CD4-positive, alpha-beta memory T cell (primary cell): ENCODE results near the gene NMRAL1. TPM values are rescaled to one million over a fixed set of nuclear protein-coding genes. Genes with fewer than 3 reads are reported as not detected.
A peak's percentile ranks its signal among the peaks of the same experiment; 100 is the strongest.

Source experiments
- CTCF ChIA-PET: fragments of 350-600 bp; sonication (Branson Sonifier 250); formaldehyde crosslinking; loops from one replicate; lab custom pipeline; 2021; ENCODE audit warnings: inconsistent platforms; ENCODE audit not compliant: partially characterized antibody; lab: Charles Lee
- POLR2A ChIA-PET: fragments of 350-600 bp; sonication (Branson Sonifier 250); formaldehyde crosslinking; loops from one replicate; lab custom pipeline; 2021; ENCODE audit not compliant: partially characterized antibody; lab: Charles Lee
- DNase-seq, 5 donors: peaks; one replicate each; pipeline versions ENCODE4 v3.0.0 to v3.0.0-alpha.2; 2020 to 2022; ENCODE audit warnings: mixed read lengths in 1 of 5
- H3K27ac ChIP-seq: one replicate; pipeline ENCODE4 v1.7.0; 2013; ENCODE audit warnings: low read depth, low read length
- H3K27me3 ChIP-seq: 2 replicates; pipeline ENCODE4 v1.7.0; 2013; ENCODE audit warnings: mild to moderate bottlenecking, low read length, moderate library complexity; ENCODE audit not compliant: insufficient read depth
- H3K36me3 ChIP-seq: 2 replicates; pipeline ENCODE4 v1.7.0; 2013; ENCODE audit warnings: mild to moderate bottlenecking, low read length, moderate library complexity; ENCODE audit not compliant: insufficient read depth
- H3K4me1 ChIP-seq: 2 replicates; pipeline ENCODE4 v1.7.0; 2013; ENCODE audit warnings: mild to moderate bottlenecking, low read length, moderate library complexity; ENCODE audit not compliant: insufficient read depth
- H3K4me3 ChIP-seq, 2 donors: one replicate each; pipeline ENCODE4 v1.7.0; 2013; ENCODE audit warnings: low read length in 2 of 2, mild to moderate bottlenecking in 1 of 2
- H3K9me3 ChIP-seq, 2 donors: one replicate each; pipeline ENCODE4 v1.7.0; 2013; ENCODE audit warnings: low read length in 2 of 2, control low read depth in 1 of 2; ENCODE audit not compliant: control insufficient read depth in 1 of 2
- H3K27ac Mint-ChIP-seq, 7 donors: one replicate each; pipeline ENCODE4 v1.8.0; 2020 to 2021; ENCODE audit warnings: mixed read lengths in 7 of 7, mild to moderate bottlenecking in 6 of 7, inconsistent platforms in 3 of 7, moderate library complexity in 3 of 7
- H3K27me3 Mint-ChIP-seq, 2 donors: one replicate each; pipeline ENCODE4 v1.8.0; 2020 to 2021; ENCODE audit warnings: mixed read lengths in 2 of 2
- H3K36me3 Mint-ChIP-seq, 2 donors: one replicate each; pipeline ENCODE4 v1.8.0; 2020 to 2021; ENCODE audit warnings: mixed read lengths in 2 of 2, inconsistent platforms in 1 of 2, mild to moderate bottlenecking in 1 of 2
- H3K4me1 Mint-ChIP-seq, 4 donors: one replicate each; pipeline ENCODE4 v1.8.0; 2020 to 2021; ENCODE audit warnings: mixed read lengths in 4 of 4, mild to moderate bottlenecking in 1 of 4
- H3K4me3 Mint-ChIP-seq, 8 donors: one replicate each; pipeline ENCODE4 v1.8.0; 2020 to 2021; ENCODE audit warnings: mixed read lengths in 8 of 8, mild to moderate bottlenecking in 7 of 8, moderate library complexity in 6 of 8, inconsistent platforms in 3 of 8
- H3K9me3 Mint-ChIP-seq, 8 donors: one replicate each; pipeline ENCODE4 v1.8.0; 2020 to 2021; ENCODE audit warnings: mixed read lengths in 8 of 8, mild to moderate bottlenecking in 5 of 8, inconsistent platforms in 3 of 8, moderate library complexity in 1 of 8
- intact Hi-C: fragments of 100-400 bp; cut with micrococcal nuclease; formaldehyde crosslinking; loops from one replicate; pipeline ENCODE4 v1.15.1; 2023
- polyA plus RNA-seq, 2 donors: library from polyadenylated mRNA; unstranded; fragments of 300-500 nt; fragmentation: Illumina TruSeq; gene quantifications; one replicate each; pipeline ENCODE4 v1.2.3, GENCODE V29; 2021
- total RNA-seq, 2 experiments: library from RNA; stranded (reverse); gene quantifications; one replicate each; pipeline ENCODE4 v1.2.3, GENCODE V29; 2021

The NMRAL1 gene
- total and polyA plus RNA-seq, 4 experiments from 2014 or later = 55.1 to 65.7 (median 61.7) TPM

DNA sequence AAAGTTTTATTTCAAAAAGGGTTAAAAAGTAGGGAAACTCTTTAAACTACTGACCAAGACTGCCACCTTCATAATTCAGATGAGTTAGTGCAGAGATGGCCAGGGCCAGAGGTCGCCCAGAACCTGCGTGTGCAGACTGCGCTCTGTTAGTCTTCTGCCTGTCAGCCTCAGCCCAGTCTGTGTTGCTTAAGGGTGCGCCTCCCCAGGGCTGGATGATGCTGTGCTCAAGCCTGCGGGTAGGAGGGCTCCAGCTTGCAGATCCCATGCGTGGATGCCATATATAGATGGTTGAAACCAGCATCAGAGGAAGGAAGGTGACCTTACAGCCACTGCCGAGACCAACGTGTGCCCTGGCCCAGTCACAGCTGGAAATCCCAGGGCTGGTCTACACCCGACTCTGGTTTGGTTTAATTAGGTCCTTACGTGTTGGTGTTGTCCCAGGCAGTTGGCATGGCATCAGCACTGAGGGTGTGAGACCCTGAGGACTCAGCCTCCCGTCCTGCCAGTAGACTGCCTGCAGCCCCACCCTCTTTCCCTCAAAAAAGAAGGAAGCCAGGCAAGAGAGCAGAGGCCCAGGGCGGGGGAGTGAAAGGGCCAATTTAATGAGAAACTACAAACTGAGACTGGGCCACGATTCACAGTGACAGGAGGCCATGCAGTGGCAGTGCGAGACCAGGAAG is 36.5 kb upstream of the NMRAL1 start:
- H3K27me3 ChIP-seq = no peaks in the 10 kb centered on the region
- Mint-ChIP-seq H3K36me3 (peaks cover 42 to 72% of the 10 kb centered on the region in 2 donors), H3K4me1 (peaks cover 39 to 77% (median 55%) of the 10 kb centered on the region in 4 donors), H3K4me3 (no peak overlapping the region), H3K9me3 (no peaks in the 10 kb centered on the region), H3K27ac (peak overlapping the region; percentile 60 to 91 (median 82)), H3K27me3 (no peaks in the 10 kb centered on the region)
- H3K27ac ChIP-seq = no peak overlapping the region
- H3K36me3 ChIP-seq = peaks cover 58% of the 10 kb centered on the region
- H3K4me1 ChIP-seq = peaks cover 52% of the 10 kb centered on the region
- intact Hi-C loops = no loop called here
- CTCF ChIA-PET = interaction anchor here (2.0 to 13.3 kb wide), 3 partner anchors 26 to 38 kb away, joined by 5 to 343 read pairs (median 203); partner anchors contain the start of genes HMOX2 and NMRAL1
- DNase-seq = no peak
- no peaks in the 10 kb centered on the region for H3K9me3 ChIP-seq
- POLR2A ChIA-PET = interaction anchor here (1.2 to 1.6 kb wide), 2 partner anchors 9 to 35 kb away, joined by 3 to 6 read pairs; partner anchors contain the start of gene HMOX2
- no peak overlapping the region for H3K4me3 ChIP-seq

DNA sequence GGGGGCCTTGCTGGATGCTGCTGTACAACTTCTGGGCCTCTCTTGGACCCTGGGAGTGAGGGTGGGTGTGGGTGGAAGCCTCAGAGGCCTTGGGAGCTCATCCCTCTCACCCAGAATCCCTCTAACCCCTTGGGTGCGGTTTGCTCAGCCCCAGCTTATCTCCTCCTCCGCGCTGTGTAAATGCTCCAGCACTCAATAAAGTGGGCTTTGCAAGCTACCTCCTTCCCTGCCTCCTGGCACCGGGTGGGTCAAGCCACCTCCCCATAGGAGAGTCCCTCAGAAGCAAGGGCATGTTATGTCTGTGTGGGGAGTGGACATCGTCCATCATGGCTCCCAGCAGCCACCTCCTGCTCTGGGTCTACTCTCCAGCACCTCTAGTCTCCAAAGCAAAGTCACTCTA is 35.7 kb upstream of the NMRAL1 start:
- Histone ChIP-seq H3K36me3 (peaks cover 58% of the 10 kb centered on the region), H3K27ac (no peak overlapping the region), H3K4me3 (no peak overlapping the region), H3K4me1 (peaks cover 52% of the 10 kb centered on the region), H3K27me3 (no peaks in the 10 kb centered on the region), H3K9me3 (no peaks in the 10 kb centered on the region)
- peaks cover 42 to 74% of the 10 kb centered on the region in 2 donors for H3K36me3 Mint-ChIP-seq
- H3K4me1 Mint-ChIP-seq = peaks cover 39 to 77% (median 56%) of the 10 kb centered on the region in 4 donors
- no peaks in the 10 kb centered on the region for H3K27me3 Mint-ChIP-seq
- ChIA-PET POLR2A (interaction anchor here (1.2 to 1.6 kb wide), 3 partner anchors 9 to 34 kb away, joined by 3 to 6 read pairs (median 5); partner anchors contain the start of gene HMOX2), CTCF (interaction anchor here (1.0 to 13.3 kb wide), 3 partner anchors 26 to 75 kb away, joined by 3 to 343 read pairs (median 203); partner anchors contain the start of genes HMOX2 and NMRAL1)
- intact Hi-C loops = no loop called here
- H3K27ac Mint-ChIP-seq = peak overlapping the region in 6 of 7 donors; percentile 75 to 85 (median 80)
- no peaks in the 10 kb centered on the region for H3K9me3 Mint-ChIP-seq
- DNase-seq = no peak
- H3K4me3 Mint-ChIP-seq = peak overlapping the region in 3 of 8 donors; percentile 13 to 30 (median 27)

DNA sequence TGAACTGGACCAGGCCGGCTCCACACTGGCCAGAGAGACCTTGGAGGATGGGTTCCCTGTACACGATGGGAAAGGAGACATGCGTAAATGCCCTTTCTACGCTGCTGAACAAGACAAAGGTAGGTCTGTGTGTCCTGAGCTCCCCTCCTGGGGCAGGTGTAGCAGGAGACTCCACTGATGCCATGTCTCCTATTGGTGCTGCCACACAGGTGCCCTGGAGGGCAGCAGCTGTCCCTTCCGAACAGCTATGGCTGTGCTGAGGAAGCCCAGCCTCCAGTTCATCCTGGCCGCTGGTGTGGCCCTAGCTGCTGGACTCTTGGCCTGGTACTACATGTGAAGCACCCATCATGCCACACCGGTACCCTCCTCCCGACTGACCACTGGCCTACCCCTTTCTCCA is 35.0 kb upstream of the NMRAL1 start:
- Histone ChIP-seq H3K27ac (no peak overlapping the region), H3K27me3 (no peaks in the 10 kb centered on the region), H3K9me3 (no peaks in the 10 kb centered on the region), H3K36me3 (peaks cover 58% of the 10 kb centered on the region), H3K4me3 (no peak overlapping the region), H3K4me1 (peaks cover 52% of the 10 kb centered on the region)
- no peak overlapping the region for H3K4me3 Mint-ChIP-seq
- no peak for DNase-seq
- peak overlapping the region in 6 of 7 donors; percentile 22 to 75 (median 66) for H3K27ac Mint-ChIP-seq
- ChIA-PET CTCF (interaction anchor here (1.0 to 13.3 kb wide), 3 partner anchors 25 to 76 kb away, joined by 3 to 343 read pairs (median 203); partner anchors contain the start of genes HMOX2 and NMRAL1), POLR2A (interaction anchor here (1.3 to 1.6 kb wide), 2 partner anchors 15 to 33 kb away, joined by 5 to 6 read pairs; partner anchors contain the start of gene HMOX2)
- no peaks in the 10 kb centered on the region for H3K9me3 Mint-ChIP-seq
- peaks cover 42 to 74% of the 10 kb centered on the region in 2 donors for H3K36me3 Mint-ChIP-seq
- peaks cover 38 to 76% (median 54%) of the 10 kb centered on the region in 4 donors for H3K4me1 Mint-ChIP-seq
- intact Hi-C loops = no loop called here
- no peaks in the 10 kb centered on the region for H3K27me3 Mint-ChIP-seq

DNA sequence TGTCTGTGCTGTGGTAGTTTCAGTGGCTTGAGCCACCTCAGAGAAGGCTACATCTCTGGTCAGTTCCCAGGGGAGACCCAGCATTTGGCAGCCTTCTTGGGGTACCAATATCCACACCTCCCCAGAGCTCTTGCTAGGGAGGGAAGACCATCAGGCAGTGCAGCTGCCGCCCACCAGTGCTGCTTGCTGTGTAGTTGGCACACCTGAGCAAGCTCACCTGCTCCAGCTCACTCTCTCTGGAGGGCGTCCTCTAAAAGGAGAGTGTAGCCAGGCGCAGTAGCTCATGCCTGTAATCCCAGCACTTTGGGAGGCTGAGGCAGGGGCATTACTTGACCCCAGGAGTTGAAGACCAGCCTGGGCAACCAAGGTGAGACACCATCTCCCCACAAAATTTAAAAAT is 34.4 kb upstream of the NMRAL1 start:
- H3K9me3 ChIP-seq = no peaks in the 10 kb centered on the region
- Mint-ChIP-seq H3K4me1 (peaks cover 36 to 74% (median 53%) of the 10 kb centered on the region in 4 donors), H3K36me3 (peaks cover 44 to 74% of the 10 kb centered on the region in 2 donors), H3K9me3 (no peaks in the 10 kb centered on the region), H3K27ac (peak overlapping the region in 4 of 7 donors; percentile 61 to 72 (median 66)), H3K4me3 (no peak overlapping the region), H3K27me3 (no peaks in the 10 kb centered on the region)
- no peak overlapping the region for H3K4me3 ChIP-seq
- peaks cover 58% of the 10 kb centered on the region for H3K36me3 ChIP-seq
- H3K27me3 ChIP-seq = no peaks in the 10 kb centered on the region
- CTCF ChIA-PET = interaction anchor here (1.1 to 13.3 kb wide), 7 partner anchors 23 to 106 kb away, joined by 3 to 343 read pairs (median 3); partner anchors contain the start of genes HMOX2 and NMRAL1
- DNase-seq = no peak
- peaks cover 52% of the 10 kb centered on the region for H3K4me1 ChIP-seq
- intact Hi-C loops = no loop called here
- H3K27ac ChIP-seq = no peak overlapping the region
- POLR2A ChIA-PET = interaction anchor here (1.2 to 11.8 kb wide), 4 partner anchors 14 to 32 kb away, joined by 4 to 247 read pairs (median 78); partner anchors contain the start of genes CDIP1, HMOX2 and NMRAL1

DNA sequence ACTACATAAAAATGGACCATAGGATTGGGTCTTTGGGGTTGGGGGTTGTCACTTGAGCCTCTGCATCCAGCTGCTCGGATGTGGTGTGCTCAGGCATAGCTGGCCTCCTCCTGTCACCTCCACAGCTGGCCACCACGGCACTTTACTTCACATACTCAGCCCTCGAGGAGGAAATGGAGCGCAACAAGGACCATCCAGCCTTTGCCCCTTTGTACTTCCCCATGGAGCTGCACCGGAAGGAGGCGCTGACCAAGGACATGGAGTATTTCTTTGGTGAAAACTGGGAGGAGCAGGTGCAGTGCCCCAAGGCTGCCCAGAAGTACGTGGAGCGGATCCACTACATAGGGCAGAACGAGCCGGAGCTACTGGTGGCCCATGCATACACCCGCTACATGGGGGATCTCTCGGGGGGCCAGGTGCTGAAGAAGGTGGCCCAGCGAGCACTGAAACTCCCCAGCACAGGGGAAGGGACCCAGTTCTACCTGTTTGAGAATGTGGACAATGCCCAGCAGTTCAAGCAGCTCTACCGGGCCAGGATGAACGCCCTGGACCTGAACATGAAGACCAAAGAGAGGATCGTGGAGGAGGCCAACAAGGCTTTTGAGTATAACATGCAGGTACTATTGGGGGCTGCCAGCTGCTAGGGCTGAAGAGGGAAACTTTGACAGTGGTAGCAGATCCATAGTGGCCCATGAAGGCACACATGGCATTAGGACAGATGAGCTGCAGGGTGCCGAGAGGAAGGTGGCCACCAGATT is 33.3 kb upstream of the NMRAL1 start:
- POLR2A ChIA-PET = interaction anchor here (0.8 to 11.8 kb wide), 10 partner anchors 20 to 108 kb away, joined by 3 to 247 read pairs (median 5); partner anchors contain the start of genes CDIP1, HMOX2 and NMRAL1
- intact Hi-C loops = no loop called here
- H3K4me1 Mint-ChIP-seq = peaks cover 40 to 76% (median 57%) of the 10 kb centered on the region in 4 donors
- no peaks in the 10 kb centered on the region for H3K9me3 Mint-ChIP-seq
- peak overlapping the region in 1 of 8 donors; percentile 38 for H3K4me3 Mint-ChIP-seq
- Histone ChIP-seq H3K4me1 (peaks cover 56% of the 10 kb centered on the region), H3K36me3 (peaks cover 57% of the 10 kb centered on the region), H3K27me3 (no peaks in the 10 kb centered on the region), H3K9me3 (no peaks in the 10 kb centered on the region), H3K4me3 (no peak overlapping the region), H3K27ac (peak overlapping the region; percentile 77)
- DNase-seq = no peak
- H3K36me3 Mint-ChIP-seq = peaks cover 49 to 69% of the 10 kb centered on the region in 2 donors
- H3K27me3 Mint-ChIP-seq = no peaks in the 10 kb centered on the region
- H3K27ac Mint-ChIP-seq = peak overlapping the region; percentile 85 to 100 (median 99)
- CTCF ChIA-PET = interaction anchor here (0.6 to 13.3 kb wide), 20 partner anchors 9 to 116 kb away, joined by 3 to 343 read pairs (median 4); partner anchors contain the start of genes C16orf96, CDIP1, HMOX2 and MGRN1

- H3K27ac ChIP-seq = peak overlapping the region; percentile 77
- H3K27me3 ChIP-seq = no peaks in the 10 kb centered on the region
- H3K4me3 Mint-ChIP-seq = peak overlapping the region; percentile 49 to 94 (median 80)
- intact Hi-C loops = loop anchor here (1.0 kb wide), 5 partner anchors 30 to 450 kb away; partner anchors contain the start of genes HMOX2 and MGRN1
- peaks cover 67% of the 10 kb centered on the region for H3K4me1 ChIP-seq
- H3K4me1 Mint-ChIP-seq = peaks cover 40 to 77% (median 60%) of the 10 kb centered on the region in 4 donors
- H3K36me3 ChIP-seq = peaks cover 44% of the 10 kb centered on the region
- H3K9me3 ChIP-seq = no peaks in the 10 kb centered on the region
- CTCF ChIA-PET = interaction anchor here (0.6 to 13.3 kb wide), 20 partner anchors 8 to 254 kb away, joined by 3 to 343 read pairs (median 6); partner anchors contain the start of genes C16orf96, CORO7, HMOX2 and MGRN1
- peak overlapping the region; percentile 96 to 100 (median 99) for H3K27ac Mint-ChIP-seq
- peak; percentile 66 to 73 (median 68) for DNase-seq
- no peaks in the 10 kb centered on the region for H3K9me3 Mint-ChIP-seq
- H3K4me3 ChIP-seq = peak overlapping the region in 1 of 2 donors; percentile 57
- H3K36me3 Mint-ChIP-seq = peaks cover 41 to 57% of the 10 kb centered on the region in 2 donors
- POLR2A ChIA-PET = interaction anchor here (0.6 to 11.8 kb wide), 22 partner anchors 8 to 156 kb away, joined by 3 to 247 read pairs (median 12); partner anchors contain the start of genes CDIP1, CORO7, HMOX2 and MGRN1
- no peaks in the 10 kb centered on the region for H3K27me3 Mint-ChIP-seq
These were observed 32.0 kb upstream of the NMRAL1 start for GRCh38 chr16:4506450-4506849.
